Ovary (tissue), 10 donors: ENCODE data around the gene CEACAM5. TPM values are rescaled to one million over a fixed set of nuclear protein-coding genes. Genes with fewer than 3 reads are reported as not detected.

ENCODE experiments used
- DNase-seq, 5 donors: peaks; one replicate each; pipeline ENCODE4 v3.0.0-alpha.2; 2019 to 2020
- H3K27ac ChIP-seq, 2 donors: fragments of 200-600 bp; one replicate each; pipeline versions ENCODE4 v1.5.1 to v1.8.0; 2019 to 2022
- H3K27me3 ChIP-seq: fragments of 200-600 bp; one replicate; pipeline ENCODE4 v1.8.0; 2022
- H3K36me3 ChIP-seq: fragments of 200-600 bp; sonication (generic); one replicate; pipeline ENCODE4 v1.5.1; 2019
- H3K4me1 ChIP-seq: one replicate; pipeline ENCODE4 v1.8.1; 2013; ENCODE audit warnings: mild to moderate bottlenecking, moderate library complexity; ENCODE audit not compliant: insufficient read depth
- H3K4me3 ChIP-seq: fragments of 200-600 bp; sonication (generic); one replicate; pipeline ENCODE4 v1.5.1; 2017
- H3K9me3 ChIP-seq, 2 donors: fragments of 200-600 bp in 1 of 2; sonication (generic) in 1 of 2; one replicate each; pipeline versions ENCODE4 v1.5.1 to v1.8.1; 2013 to 2019; ENCODE audit warnings: mild to moderate bottlenecking in 1 of 2, moderate library complexity in 1 of 2
- EP300 ChIP-seq: sonication (generic); formaldehyde crosslinking; IDR thresholded peaks from one replicate; pipeline ENCODE4 v1.6.1; 2017; ENCODE audit warnings: antibody characterized with exemption
- POLR2A ChIP-seq: fragments of 450-650 bp; IDR thresholded peaks from one replicate; pipeline ENCODE4 v1.6.1; 2017; ENCODE audit warnings: antibody characterized with exemption, mild to moderate bottlenecking, moderate library complexity
- WGBS, 3 donors: extraction: QIAGEN DNeasy Blood & Tissue Kit in 1 of 3; methylation state at CpG; one replicate each; pipeline versions ENCODE4 v1.1.5 to v1.1.7; 2013 to 2017; 5-methylcytosine and 5-hydroxymethylcytosine counted together
- intact Hi-C, 4 donors: fragments of 100-400 bp; cut with DNase I; formaldehyde crosslinking; loops; one replicate each; pipeline versions ENCODE4 v1.11.0 to v1.15.1; 2022 to 2023
- long read RNA-seq, 3 donors: library from polyadenylated mRNA in 2 of 3; unstranded in 2 of 3; transcript quantifications; one replicate each; pipeline ENCODE4 v2.0.0 and lab custom pipeline, GENCODE V29; 2021 to 2026
- polyA plus RNA-seq, 2 donors: library from polyadenylated mRNA; stranded (reverse); fragments of 200-250 nt in 1 of 2; fragments of 350-450 nt in 1 of 2; fragmentation: Illumina TruSeq in 1 of 2; extraction: RNeasy Lipid Tissue Mini Kit (QIAGEN cat#74804) in 1 of 2; gene quantifications; one replicate each; pipeline ENCODE4 v1.2.3, GENCODE V29; 2013 to 2014
- total RNA-seq, 7 donors: library from RNA; depleted of rRNA in 2 of 7; stranded (reverse); fragments of >200 nt in 2 of 7; fragmentation: NEBNext Ultra II Directional in 3 of 7; extraction: Animal tissue kit (Norgen Biotek cat#: 25700) in 3 of 7; gene quantifications; one replicate each; pipeline versions ENCODE4 v1.1.0 to v1.2.4, GENCODE V29; 2016 to 2023
- TF ChIP-seq, protein P1 (sequence below), 3 donors: fragments of 450-650 bp in 2 of 3; fragments of 200-600 bp in 1 of 3; IDR thresholded peaks; one replicate each; pipeline versions ENCODE4 v1.5.1 to v1.8.0; 2016 to 2022; ENCODE audit warnings: antibody characterized with exemption in 3 of 3, mild to moderate bottlenecking in 1 of 3
- donor health status: DM: no; HTN: no; CAD: no; lungs with moderate emphysema.
- donor health status: DM: no; HTN: no; CAD: no.
- donor health status: Bipolar disorder and iron deficiency.
- donor health status: DM: yes; HTN: yes; CAD: no.
- donor health status: DM: no; HTN: no; CAD: no.
- donor health status: DM: yes; HTN: yes; CAD: no.

Gene CEACAM5
- 1 to 10 TPM in 2 of 7 donors, under 1 TPM in 1, not detected in 4; 0.27 to 1.5 (median 1.3) TPM for total RNA-seq
- not detected for polyA plus RNA-seq
- long read RNA-seq, donor 1 = 0 reads
- long read RNA-seq, donor 2 = 0 reads
- long read RNA-seq, donor 3 = 0 reads

DNA sequence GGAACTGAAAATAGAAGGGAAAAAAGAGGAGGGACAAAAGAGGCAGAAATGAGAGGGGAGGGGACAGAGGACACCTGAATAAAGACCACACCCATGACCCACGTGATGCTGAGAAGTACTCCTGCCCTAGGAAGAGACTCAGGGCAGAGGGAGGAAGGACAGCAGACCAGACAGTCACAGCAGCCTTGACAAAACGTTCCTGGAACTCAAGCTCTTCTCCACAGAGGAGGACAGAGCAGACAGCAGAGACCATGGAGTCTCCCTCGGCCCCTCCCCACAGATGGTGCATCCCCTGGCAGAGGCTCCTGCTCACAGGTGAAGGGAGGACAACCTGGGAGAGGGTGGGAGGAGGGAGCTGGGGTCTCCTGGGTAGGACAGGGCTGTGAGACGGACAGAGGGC lies at the start of gene CEACAM5:
TSS of gene CEACAM5 (plus strand) at position 146 of the 400 bp plus-strand sequence. CDS start at position 252, 106 bp downstream.
- Histone ChIP-seq H3K27me3 (no peaks in the 10 kb centered on the region), H3K4me1 (no peaks in the 10 kb centered on the region), H3K27ac (no peak within 1 kb of the TSS), H3K9me3 (no peaks in the 10 kb centered on the region), H3K4me3 (no peak within 1 kb of the TSS), H3K36me3 (no peaks in the 10 kb centered on the region)
- 29 to 33% (median 31%) methylated on average over 4 of the region's 4 CpGs for WGBS, 3 donors
- no peak for TF ChIP-seq POLR2A
- DNase-seq = no peak
- intact Hi-C loops = no loop called here

DNA sequence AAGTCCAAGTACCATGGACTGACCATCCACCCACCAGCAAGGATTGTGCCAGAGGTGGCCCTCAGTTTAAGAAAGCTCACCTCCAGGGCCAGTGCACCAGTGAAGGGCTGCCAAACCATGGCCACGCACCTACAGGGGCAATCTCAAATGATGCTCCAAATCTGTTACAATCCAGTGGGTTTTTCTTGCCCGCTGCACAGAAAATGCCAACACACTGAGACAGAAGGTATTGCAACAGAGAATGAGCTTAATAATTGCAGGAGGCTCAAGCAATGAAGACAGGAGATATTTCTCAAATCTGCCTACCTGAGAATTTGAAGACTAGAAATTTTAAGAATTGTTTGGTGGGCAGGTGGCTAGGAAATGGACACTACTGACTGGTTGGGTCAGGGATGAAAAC lies 42.4 kb upstream of the CEACAM5 start:
- Histone ChIP-seq H3K27me3 (no peaks in the 10 kb centered on the region), H3K4me1 (no peaks in the 10 kb centered on the region), H3K4me3 (no peak overlapping the region), H3K27ac (no peak overlapping the region), H3K36me3 (no peaks in the 10 kb centered on the region), H3K9me3 (no peaks in the 10 kb centered on the region)
- no peak for DNase-seq
- 59 to 62% (median 59%) methylated on average over 2 of the region's 2 CpGs for WGBS, 3 donors
- TF ChIP-seq EP300 (no peak), POLR2A (no peak)
- TF ChIP-seq, protein P1, sequence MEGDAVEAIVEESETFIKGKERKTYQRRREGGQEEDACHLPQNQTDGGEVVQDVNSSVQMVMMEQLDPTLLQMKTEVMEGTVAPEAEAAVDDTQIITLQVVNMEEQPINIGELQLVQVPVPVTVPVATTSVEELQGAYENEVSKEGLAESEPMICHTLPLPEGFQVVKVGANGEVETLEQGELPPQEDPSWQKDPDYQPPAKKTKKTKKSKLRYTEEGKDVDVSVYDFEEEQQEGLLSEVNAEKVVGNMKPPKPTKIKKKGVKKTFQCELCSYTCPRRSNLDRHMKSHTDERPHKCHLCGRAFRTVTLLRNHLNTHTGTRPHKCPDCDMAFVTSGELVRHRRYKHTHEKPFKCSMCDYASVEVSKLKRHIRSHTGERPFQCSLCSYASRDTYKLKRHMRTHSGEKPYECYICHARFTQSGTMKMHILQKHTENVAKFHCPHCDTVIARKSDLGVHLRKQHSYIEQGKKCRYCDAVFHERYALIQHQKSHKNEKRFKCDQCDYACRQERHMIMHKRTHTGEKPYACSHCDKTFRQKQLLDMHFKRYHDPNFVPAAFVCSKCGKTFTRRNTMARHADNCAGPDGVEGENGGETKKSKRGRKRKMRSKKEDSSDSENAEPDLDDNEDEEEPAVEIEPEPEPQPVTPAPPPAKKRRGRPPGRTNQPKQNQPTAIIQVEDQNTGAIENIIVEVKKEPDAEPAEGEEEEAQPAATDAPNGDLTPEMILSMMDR (IDR thresholded peaks at IDR 0.05) = no peak
- intact Hi-C loops = no loop called here

DNA sequence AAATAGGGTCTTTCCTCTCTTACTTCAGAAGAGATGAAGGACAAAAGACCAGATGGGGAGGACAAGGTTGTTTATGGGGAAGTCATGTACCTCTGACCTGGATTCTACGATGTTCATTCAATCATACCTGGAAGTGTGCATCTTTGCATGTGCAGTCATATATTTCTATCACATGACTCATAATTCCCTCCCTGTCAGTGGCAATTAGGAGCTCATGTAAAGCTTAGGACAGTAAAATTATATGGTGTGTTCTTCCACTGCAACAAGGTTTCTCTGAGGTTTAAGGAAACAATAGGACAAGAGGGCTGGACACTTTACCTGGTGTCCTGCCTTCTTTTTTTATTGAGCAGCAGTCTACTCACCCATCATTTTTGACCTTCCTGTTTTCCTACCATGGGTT lies 40.1 kb upstream of the CEACAM5 start:
- H3K4me1 ChIP-seq = no peaks in the 10 kb centered on the region
- 61 to 68% (median 61%) methylated on average over 1 of the region's 1 CpG for WGBS, 3 donors
- no peaks in the 10 kb centered on the region for H3K9me3 ChIP-seq
- TF ChIP-seq POLR2A (no peak), EP300 (no peak)
- TF ChIP-seq, protein P1 (IDR thresholded peaks at IDR 0.05) = no peak
- H3K4me3 ChIP-seq = no peak overlapping the region
- no peaks in the 10 kb centered on the region for H3K27me3 ChIP-seq
- no peak for DNase-seq
- no peak overlapping the region for H3K27ac ChIP-seq
- H3K36me3 ChIP-seq = no peaks in the 10 kb centered on the region
- intact Hi-C loops = no loop called here

DNA sequence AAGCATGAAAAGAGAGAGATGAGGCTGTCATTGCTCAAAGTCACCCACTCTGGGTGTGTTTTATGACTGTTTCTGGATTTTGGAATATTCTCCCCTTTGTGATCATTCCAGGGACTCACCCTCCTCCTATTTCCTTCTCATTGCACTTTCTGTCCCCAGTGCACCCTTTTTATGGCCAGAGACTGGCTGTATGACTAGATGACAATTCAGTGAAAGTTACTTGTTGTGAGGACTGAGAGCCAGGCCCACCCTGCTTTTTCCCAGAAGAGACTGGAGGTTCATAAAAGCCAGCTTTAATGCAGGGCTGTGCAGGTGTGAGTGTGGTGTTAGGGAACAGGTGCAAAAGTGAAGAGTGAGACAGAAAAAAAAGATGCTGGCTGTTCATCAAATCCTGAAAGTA lies 37.7 kb upstream of the CEACAM5 start:
- intact Hi-C loops = no loop called here
- no peak overlapping the region for H3K27ac ChIP-seq
- TF ChIP-seq EP300 = no peak
- TF ChIP-seq, protein P1 (IDR thresholded peaks at IDR 0.05) = no peak
- no peaks in the 10 kb centered on the region for H3K4me1 ChIP-seq
- H3K4me3 ChIP-seq = no peak overlapping the region
- H3K27me3 ChIP-seq = no peaks in the 10 kb centered on the region
- H3K9me3 ChIP-seq = no peaks in the 10 kb centered on the region
- no peak for DNase-seq
- no peaks in the 10 kb centered on the region for H3K36me3 ChIP-seq

DNA sequence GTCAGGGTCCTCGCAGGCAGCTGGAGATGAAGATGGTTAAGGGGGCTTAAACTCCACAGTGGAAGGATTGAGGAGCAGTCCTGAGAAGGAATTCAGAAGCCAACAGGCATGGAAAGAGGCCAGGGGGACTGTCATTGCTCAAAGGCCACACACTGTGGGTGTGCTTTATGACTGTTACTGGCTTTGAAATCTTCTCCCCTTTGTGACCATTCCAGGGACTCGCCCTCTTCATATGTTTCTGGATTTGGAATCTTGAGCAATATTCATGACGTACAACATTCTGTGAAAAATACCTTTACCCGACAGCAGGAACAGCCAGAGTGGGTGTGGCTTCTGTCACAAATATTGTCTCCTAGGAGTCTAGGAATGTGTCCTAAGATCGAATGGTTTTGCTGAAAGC lies 36.9 kb upstream of the CEACAM5 start:
- Histone ChIP-seq H3K9me3 (no peaks in the 10 kb centered on the region), H3K4me3 (no peak overlapping the region), H3K27ac (no peak overlapping the region), H3K27me3 (no peaks in the 10 kb centered on the region), H3K4me1 (no peaks in the 10 kb centered on the region), H3K36me3 (no peaks in the 10 kb centered on the region)
- intact Hi-C loops = no loop called here
- WGBS, 3 donors = 61 to 73% (median 70%) methylated on average over 5 of the region's 5 CpGs
- TF ChIP-seq POLR2A (no peak), EP300 (no peak)
- TF ChIP-seq, protein P1 (IDR thresholded peaks at IDR 0.05) = no peak
- DNase-seq = no peak
